SKM-1 (cell line): ENCODE data around the gene PRKCA.
A peak's percentile ranks its signal among the peaks of the same experiment; 100 is the strongest.
"Not testable (repeated sequence)": the region's sequence is repeated elsewhere in the genome, so short reads cannot be mapped to it uniquely, and the experiment has no call there.

Source experiments
- DNase-seq: peaks from one replicate; lab custom pipeline; 2025; ENCODE audit not compliant: unreplicated experiment; lab: John Stamatoyannopoulos, UW

PRKCA gene

GRCh38 chr17:66701462-66701861 is 399.0 kb downstream of the PRKCA start:
- DNase-seq, result no peak

DNA sequence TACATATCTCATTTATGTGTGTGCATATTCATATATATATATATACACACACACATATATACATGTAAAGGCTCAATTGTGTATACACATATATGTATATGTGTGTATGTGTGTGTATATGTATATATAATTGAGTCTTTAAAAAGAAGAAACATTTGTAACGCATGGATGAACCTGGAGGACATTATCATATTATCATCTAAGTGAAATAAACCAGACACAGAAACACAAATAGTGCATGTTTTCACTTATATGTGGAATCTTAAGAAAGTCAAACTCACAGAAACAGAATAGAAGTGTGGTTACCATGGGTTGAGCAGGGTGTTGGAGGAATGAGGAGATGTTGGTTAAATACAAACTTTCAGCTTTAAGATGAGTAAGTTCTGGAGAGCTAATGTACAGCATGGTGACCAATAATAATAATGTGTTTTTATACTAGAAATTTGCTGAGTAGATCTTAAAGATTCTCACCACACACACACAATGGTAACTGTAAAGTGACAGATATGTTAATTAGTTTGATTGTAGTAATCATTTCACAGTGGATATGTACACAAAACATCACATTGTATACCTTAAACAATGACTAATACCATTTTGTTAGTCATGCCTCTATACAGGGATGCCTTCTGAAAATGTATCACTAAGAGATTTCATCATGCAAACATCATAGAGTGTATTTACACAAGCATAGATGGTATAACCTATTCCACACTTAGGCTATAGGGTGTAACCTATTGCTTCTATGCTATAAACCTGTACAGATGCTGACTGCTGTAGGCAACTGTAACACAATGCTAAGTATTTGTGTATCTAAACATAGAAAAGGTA is 399.9 kb downstream of the PRKCA start:
- DNase-seq, result no peak

- DNase-seq, result no peak
These were observed 402.6 kb downstream of the PRKCA start for GRCh38 chr17:66704858-66705520.

DNA sequence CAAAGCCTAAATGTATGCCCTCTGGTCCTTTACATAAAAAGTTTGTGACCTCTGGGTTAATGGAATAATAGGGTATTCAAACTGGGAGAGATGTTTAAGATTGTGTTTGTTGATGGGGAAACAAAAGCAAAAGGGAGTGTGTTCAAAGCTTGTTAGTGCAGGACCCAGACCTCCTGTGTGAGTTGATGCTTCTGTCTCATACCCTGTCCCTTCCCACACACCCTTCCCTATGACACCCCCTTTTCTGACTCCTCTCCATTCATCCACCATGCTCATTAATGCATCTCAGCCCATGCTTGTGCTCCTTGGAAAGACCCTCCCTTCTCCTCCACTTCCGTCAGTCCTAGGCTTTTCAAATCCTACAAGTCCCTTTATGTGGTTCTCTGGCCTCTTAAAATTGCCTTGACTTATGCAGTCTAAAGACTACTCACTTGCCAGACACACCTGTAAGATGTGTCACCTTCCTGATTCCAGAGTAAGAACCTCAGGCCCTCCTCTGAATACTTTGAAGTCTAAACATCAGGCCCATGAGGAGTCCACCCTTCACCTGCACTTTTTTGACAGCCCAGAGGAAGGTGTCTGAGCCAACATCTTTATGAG is 404.5 kb downstream of the PRKCA start:
- no peak for DNase-seq

DNA sequence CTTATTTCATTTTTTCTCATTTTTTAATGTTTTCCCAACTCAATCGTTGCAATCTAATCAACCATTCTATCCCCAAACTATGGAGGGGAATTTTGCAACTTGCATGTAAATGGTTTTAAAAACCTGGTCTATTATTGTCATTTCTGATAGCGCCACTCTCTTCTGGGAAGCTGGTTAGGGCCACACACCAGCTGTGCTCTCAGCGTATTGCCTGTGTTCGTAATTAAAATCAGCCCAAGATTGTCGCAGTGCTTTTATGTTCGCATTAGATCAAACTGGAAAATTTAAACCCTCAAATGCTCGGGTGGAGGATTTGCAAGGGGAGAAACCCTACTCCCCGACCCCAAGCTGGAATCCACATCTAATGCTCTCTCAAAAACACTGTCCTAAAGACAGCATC is 409.0 kb downstream of the PRKCA start:
- no peak for DNase-seq

GRCh38 chr17:66711881-66712321 is 409.5 kb downstream of the PRKCA start:
- no peak for DNase-seq

- DNase-seq, result no peak
These were observed 410.0 kb downstream of the PRKCA start for GRCh38 chr17:66712453-66712852.

DNA sequence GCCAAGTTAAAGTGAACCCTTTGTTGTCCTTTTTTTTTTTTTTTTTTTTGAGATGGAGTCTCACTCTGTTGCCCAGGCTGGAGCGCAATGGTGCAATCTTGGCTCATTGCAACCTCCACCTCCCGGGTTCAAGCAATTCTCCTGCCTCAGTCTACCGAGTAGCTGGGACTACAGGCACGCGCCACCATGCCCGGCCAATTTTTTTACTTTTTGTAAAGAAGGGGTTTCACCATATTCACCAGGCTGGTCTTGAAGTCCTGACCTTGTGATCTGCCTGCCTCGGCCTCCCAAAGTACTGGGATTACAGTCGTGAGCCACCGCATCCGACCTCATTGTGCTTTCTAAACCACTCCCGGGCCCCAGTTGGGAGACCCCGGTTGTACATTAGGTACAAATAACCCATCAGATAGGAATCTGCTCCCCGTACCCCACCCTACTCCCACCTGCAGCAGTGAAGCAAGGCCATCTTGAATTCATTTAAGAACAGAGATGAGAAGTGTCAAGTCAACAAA is 410.7 kb downstream of the PRKCA start:
- DNase-seq, result not testable (repeated sequence)

- DNase-seq, result no peak
These were observed 411.2 kb downstream of the PRKCA start for GRCh38 chr17:66713533-66714042.

DNA sequence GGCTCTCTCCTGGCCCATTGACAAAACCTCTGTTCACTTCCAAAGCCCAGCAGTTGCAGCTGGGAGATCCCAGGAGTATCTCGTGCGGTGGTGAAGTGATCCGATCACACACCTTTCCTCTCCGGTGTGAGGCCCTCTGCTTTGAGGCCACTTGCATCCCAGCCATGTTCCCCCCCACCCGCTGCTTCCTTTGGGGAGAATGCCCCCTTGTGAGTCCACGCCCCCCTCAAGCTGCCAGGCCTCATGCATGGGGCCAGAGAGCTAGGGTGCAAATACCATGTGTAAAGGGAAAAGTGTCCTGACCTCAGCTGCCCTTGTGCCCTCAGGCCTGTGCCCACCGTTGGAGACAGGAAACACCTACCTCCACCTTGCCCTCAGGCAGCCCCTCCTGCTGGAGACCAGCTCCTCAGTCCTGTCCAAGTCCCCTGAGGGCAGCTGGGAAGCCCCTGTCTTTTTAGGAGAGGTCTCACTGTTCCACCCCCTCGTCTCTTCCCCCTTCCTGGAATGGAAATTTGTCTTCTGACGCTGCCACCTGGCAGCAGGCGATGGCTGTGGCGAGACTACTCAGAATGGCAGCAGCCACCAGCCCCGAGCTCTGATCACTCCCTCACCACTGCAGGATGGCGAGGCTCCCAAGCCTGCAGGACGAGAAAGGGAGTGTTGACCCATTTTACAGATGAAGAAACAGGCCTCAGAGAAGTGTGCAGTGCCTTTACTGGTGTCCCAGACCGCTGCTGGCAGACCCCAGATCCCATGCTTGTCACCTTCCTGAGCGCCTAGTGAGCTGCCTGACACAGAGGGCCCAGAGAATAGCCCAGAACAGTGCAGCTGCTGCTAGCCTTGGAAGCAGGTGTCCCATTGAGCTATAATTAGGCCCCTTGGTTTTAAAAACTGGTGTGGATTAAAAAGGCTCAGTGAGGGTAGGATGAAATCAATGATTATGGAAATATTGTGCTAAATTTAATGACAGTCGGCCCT is 411.9 kb downstream of the PRKCA start:
- no peak for DNase-seq

- DNase-seq, result no peak
These were observed 412.8 kb downstream of the PRKCA start for GRCh38 chr17:66715076-66715675.

DNA sequence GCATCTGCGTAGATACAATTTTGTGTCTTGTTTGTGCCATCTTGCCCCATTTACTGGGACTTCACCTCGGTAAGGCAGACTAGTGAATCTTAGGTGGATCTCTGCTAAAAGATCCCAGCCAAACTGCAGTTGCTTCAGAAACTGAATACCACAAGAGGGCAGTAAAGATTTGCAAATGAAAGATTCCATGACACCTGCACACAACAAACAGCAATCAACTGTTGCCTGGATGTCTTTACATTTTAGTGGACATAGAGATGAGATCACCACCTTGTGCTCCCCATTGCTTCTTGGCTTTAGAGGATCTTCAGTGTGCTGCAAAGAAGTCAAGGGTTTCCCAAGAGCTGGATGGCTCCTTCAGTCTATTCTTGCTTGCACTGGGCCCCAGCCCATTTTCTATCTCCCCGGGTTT is 413.3 kb downstream of the PRKCA start:
- peak; percentile 22 for DNase-seq

DNA sequence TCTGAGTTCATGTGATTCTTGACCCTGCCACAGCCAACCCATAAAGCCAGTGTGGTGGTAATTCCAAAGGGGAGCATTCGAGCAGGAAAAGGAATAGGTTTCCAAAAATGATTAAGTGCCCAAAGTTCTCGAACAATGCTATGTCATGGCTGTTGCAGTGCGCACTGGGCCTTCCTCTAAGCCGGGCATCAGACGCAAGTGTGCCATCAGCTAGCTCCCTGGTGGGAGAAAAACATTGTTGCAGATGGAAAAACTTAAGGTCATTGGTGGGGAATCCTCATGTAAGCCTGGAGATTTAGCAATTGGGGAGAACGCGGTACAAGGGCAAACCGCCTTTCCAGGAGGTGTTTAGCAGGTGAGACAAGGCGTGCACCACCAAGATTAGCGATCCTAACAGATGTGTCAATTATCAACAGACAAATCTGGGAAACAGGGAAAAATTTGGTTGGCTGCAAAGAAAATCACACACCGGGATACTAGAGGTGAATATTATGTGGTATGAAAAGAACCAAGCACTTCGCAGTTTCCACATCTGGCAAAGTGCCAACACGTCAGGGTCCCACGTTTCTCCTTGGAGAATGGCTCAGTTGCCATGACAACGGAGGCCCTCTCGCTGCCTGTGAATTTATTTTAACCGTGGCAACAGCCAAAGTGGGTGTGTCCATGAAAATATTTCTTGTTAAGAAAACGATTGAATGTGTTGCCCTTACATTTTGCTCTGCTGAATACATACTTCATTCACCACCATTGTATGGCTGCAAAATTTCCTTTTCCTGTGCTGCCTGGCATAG is 414.0 kb downstream of the PRKCA start:
- DNase-seq, result no peak

DNA sequence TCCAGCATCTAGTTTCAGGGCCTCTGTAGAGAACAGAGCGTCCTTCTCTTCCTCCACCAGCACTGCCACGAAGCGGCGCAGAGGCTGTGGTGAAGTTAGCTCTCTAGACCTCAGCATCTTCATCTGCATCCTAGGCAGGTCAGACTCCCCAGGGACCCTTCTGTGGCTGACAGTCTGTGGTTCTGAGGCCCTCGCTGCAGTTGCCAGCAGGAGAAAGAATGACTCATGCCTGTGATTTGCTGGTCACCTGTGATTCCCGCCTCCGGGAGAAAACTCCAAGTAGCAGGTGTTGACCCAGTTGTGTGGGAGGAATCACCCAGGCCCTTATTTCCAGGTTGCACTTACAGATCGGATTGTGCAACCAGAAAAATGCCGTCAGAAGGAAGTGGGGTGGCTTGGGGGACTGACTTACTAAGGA is 415.2 kb downstream of the PRKCA start:
- DNase-seq, result no peak

- no peak for DNase-seq
These were observed 417.6 kb downstream of the PRKCA start for GRCh38 chr17:66720027-66720426.

GRCh38 chr17:66720567-66720966 is 418.2 kb downstream of the PRKCA start:
- no peak for DNase-seq

DNA sequence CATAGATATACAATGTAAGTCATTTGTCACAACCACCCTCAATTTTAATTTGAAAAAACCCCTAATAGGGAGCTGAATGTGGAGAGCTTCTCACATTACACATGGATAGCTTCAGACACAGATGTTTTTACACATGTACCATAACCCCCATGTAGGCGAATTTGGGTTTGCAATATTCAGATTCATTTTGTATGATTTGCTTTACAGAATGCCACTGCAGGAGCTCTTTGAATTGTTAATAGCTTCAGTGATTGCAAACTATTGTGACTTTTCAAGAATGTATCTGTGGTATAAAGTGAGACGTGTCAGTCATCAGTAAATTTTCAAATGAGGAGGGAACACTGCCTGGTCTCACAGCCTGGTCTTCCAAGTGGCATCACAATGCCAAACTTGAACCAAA is 419.9 kb downstream of the PRKCA start:
- no peak for DNase-seq

- DNase-seq, result no peak
These were observed 422.3 kb downstream of the PRKCA start for GRCh38 chr17:66724581-66725341.
